T-helper 1 cell treated with Interleukin-12 subunit alpha and Interleukin-12 subunit beta and Interleukin-4 antibody, amounts not matched to agents 30 μg/mL and 1 μg/mL, for 36 hours (primary cell): ENCODE measurements around the gene ANKRD26.
A peak's percentile ranks its signal among the peaks of the same experiment; 100 is the strongest.
"Not testable (repeated sequence)": the region's sequence is repeated elsewhere in the genome, so short reads cannot be mapped to it uniquely, and the experiment has no call there.

Source experiments
- H3K27ac Mint-ChIP-seq: one replicate; pipeline ENCODE4 v1.8.0; 2021; ENCODE audit warnings: mild to moderate bottlenecking, mixed read lengths
- H3K27me3 Mint-ChIP-seq: one replicate; pipeline ENCODE4 v1.8.0; 2021; ENCODE audit warnings: low read depth, mixed read lengths
- H3K36me3 Mint-ChIP-seq: one replicate; pipeline ENCODE4 v1.8.0; 2021; ENCODE audit warnings: low read depth, mixed read lengths
- H3K4me1 Mint-ChIP-seq: one replicate; pipeline ENCODE4 v1.8.0; 2021; ENCODE audit warnings: low read depth, mixed read lengths
- H3K4me3 Mint-ChIP-seq: one replicate; pipeline ENCODE4 v1.8.0; 2021; ENCODE audit warnings: mild to moderate bottlenecking, moderate library complexity, mixed read lengths
- H3K9me3 Mint-ChIP-seq: one replicate; pipeline ENCODE4 v1.8.0; 2021; ENCODE audit warnings: mixed read lengths

ANKRD26 gene

GRCh38 chr10:27065084-27065483 is 35.2 kb downstream of the ANKRD26 start:
- Mint-ChIP-seq H3K4me1 (peaks cover 1% of the 10 kb centered on the region), H3K27ac (no peak overlapping the region), H3K4me3 (no peak overlapping the region), H3K36me3 (peaks cover 16% of the 10 kb centered on the region), H3K27me3 (no peaks in the 10 kb centered on the region), H3K9me3 (no peaks in the 10 kb centered on the region)

DNA sequence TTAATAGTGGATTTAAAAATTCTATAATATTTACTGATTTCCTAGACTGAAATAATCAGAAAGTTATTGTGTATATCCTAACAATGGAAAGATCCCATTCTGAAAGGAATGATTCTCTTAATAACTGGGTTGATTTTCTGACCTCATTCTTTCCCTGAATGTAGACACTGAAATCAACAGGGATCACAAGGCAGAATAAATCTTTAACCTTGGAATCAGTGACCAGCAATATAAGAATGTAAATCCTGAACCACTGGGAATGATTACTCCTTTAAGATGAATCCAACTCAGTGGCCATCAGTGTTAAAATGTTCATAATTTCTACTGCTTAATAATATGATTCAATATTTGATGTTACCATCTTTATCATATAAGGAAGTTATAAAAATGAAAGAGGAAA is 47.6 kb downstream of the ANKRD26 start:
- Mint-ChIP-seq H3K27ac (no peak overlapping the region), H3K36me3 (peaks cover 2% of the 10 kb centered on the region), H3K4me1 (no peaks in the 10 kb centered on the region), H3K27me3 (no peaks in the 10 kb centered on the region), H3K9me3 (no peaks in the 10 kb centered on the region), H3K4me3 (no peak overlapping the region)

DNA sequence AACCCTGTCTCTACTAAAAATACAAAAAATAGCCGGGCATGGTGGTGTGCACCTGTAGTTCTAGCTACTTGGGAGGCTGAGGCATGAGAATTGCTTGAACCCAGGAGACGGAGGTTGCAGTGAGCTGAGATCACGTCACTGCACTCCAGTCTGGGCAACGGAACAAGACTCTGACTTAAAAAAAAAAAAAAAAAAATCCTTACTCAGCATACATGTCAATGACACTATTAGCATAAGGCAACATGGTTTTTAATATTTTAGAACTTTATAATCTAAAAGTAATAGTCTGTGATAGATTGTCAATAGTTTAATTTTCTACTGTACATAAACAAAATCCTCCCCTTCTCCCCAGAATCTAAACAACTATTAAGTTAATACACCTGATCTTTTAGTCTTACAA is 55.0 kb downstream of the ANKRD26 start:
- H3K4me1 Mint-ChIP-seq, H3K27ac Mint-ChIP-seq, H3K4me3 Mint-ChIP-seq, H3K9me3 Mint-ChIP-seq, H3K27me3 Mint-ChIP-seq: not testable (repeated sequence)
- peaks cover 14% of the 10 kb centered on the region for H3K36me3 Mint-ChIP-seq

DNA sequence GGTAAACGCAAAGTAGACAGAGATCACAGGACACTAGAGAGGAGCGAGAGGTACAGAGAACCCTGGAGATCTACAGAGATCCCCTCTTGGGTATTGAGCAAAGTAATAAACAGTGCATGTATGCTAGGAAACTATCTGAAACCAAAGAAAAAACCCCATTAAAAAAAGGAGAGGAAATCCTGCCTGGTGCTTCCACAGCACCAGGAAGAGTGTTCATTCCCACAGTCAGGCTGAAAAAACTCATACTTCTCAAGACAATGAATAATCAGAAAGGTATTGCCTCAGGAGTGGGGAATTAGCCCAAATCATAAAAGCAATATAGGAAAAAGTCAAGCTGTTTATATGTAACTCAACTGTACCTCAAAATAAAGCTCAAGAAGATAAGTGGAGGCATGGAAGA is 59.1 kb downstream of the ANKRD26 start:
- Mint-ChIP-seq H3K27ac (no peak overlapping the region), H3K27me3 (no peaks in the 10 kb centered on the region), H3K4me3 (no peak overlapping the region), H3K9me3 (no peaks in the 10 kb centered on the region), H3K4me1 (no peaks in the 10 kb centered on the region), H3K36me3 (peaks cover 14% of the 10 kb centered on the region)

DNA sequence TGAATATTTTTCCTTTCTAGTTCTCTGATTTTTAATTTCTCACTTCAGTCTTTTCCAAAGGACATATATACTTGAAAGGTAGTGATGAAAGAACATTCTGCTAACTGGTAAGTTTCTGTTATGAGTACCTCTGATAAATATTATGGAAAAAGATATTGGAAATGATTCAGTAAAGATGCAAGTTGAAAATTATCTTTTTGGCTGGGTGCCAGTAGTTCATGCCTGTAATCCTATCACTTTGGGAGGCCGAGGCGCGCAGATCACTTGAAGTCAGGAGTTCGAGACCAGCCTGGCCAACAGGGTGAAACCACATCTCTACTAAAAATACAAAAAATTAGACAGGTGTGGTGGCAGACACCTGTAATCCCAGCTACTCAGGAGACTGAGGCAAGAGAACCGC is 62.1 kb downstream of the ANKRD26 start:
- peaks cover 17% of the 10 kb centered on the region for H3K36me3 Mint-ChIP-seq
- H3K4me3 Mint-ChIP-seq, result no peak overlapping the region
- H3K27ac Mint-ChIP-seq, result no peak overlapping the region
- no peaks in the 10 kb centered on the region for H3K9me3 Mint-ChIP-seq
- H3K27me3 Mint-ChIP-seq, result no peaks in the 10 kb centered on the region
- peaks cover 11% of the 10 kb centered on the region for H3K4me1 Mint-ChIP-seq

DNA sequence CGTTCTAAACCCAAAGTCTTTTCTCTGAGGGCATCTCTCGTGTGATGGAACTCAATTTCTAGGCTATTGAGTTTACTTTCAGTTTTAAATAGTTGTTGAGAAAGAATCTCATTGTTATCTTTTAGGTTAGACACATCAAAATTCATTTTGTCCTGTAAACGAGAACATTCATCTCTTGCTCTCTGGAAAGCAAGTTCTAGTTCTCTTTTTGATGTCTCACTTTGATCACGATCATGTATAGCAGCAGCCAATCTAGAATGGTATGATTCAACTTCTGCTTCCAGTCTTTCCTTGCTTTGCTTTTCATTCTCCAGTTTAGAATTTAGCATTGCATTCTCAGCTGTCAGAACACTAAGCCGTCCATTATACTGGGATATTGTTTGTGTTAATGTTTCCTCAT is 65.1 kb downstream of the ANKRD26 start:
- no peaks in the 10 kb centered on the region for H3K9me3 Mint-ChIP-seq
- no peaks in the 10 kb centered on the region for H3K27me3 Mint-ChIP-seq
- peak overlapping the region; percentile 71 for H3K4me3 Mint-ChIP-seq
- peaks cover 14% of the 10 kb centered on the region for H3K36me3 Mint-ChIP-seq
- H3K27ac Mint-ChIP-seq, result peak overlapping the region; percentile 56
- H3K4me1 Mint-ChIP-seq, result peaks cover 15% of the 10 kb centered on the region

GRCh38 chr10:27030060-27030459 is 70.2 kb downstream of the ANKRD26 start:
- Mint-ChIP-seq H3K4me1 (peaks cover 14% of the 10 kb centered on the region), H3K36me3 (peaks cover 7% of the 10 kb centered on the region), H3K27me3 (no peaks in the 10 kb centered on the region), H3K9me3 (no peaks in the 10 kb centered on the region), H3K27ac (no peak overlapping the region), H3K4me3 (no peak overlapping the region)

- no peaks in the 10 kb centered on the region for H3K9me3 Mint-ChIP-seq
- no peaks in the 10 kb centered on the region for H3K27me3 Mint-ChIP-seq
- peak overlapping the region; percentile 18 for H3K27ac Mint-ChIP-seq
- H3K4me3 Mint-ChIP-seq, result no peak overlapping the region
- peaks cover 7% of the 10 kb centered on the region for H3K4me1 Mint-ChIP-seq
- H3K36me3 Mint-ChIP-seq, result peaks cover 16% of the 10 kb centered on the region
Observed at GRCh38 chr10:27022048-27022447, 78.2 kb downstream of the ANKRD26 start.

DNA sequence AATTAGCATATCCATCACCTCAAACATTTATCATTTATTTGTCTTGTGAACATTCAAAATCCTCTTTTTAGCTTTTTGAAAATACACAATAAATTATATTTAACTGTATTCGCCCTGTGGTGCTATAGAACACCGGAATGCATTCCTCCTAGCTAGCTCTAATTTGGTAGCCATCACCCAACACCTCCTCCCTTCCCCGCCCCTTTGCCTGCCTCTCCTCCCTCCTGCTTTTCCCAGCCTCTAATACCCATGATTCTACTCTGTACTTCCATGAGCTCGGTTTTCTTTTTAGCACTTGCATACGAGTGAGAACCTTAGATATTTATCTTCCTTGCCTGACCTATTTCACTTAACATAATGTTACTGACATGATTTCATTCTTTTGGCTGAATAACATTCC is 80.1 kb downstream of the ANKRD26 start:
- Mint-ChIP-seq H3K9me3 (no peaks in the 10 kb centered on the region), H3K4me1 (peaks cover 7% of the 10 kb centered on the region), H3K4me3 (no peak overlapping the region), H3K27me3 (no peaks in the 10 kb centered on the region), H3K36me3 (peaks cover 16% of the 10 kb centered on the region), H3K27ac (no peak overlapping the region)

- no peak overlapping the region for H3K4me3 Mint-ChIP-seq
- H3K4me1 Mint-ChIP-seq, result peaks cover 7% of the 10 kb centered on the region
- H3K27me3 Mint-ChIP-seq, result no peaks in the 10 kb centered on the region
- peaks cover 15% of the 10 kb centered on the region for H3K36me3 Mint-ChIP-seq
- no peak overlapping the region for H3K27ac Mint-ChIP-seq
- H3K9me3 Mint-ChIP-seq, result no peaks in the 10 kb centered on the region
Observed at GRCh38 chr10:27019827-27020226, 80.5 kb downstream of the ANKRD26 start.

DNA sequence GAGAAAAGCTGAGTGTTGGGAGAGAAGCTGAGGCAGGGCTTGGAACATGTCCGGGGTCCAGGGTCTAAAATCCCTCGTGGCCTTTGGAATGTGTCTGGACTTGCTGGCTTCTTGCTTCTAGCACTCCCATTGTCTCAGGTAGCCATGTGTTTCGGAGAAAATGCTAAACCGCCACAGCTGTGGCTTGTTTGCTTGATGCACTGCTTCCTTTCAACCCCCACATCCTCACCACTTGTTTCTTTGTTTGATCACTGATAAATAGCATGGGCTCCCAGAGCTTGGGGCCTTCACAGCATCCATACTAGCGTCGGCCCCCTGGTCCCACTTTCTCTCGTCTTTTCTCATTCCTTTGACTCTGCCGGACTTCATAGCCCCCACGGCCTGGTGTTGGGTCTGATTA is 102.7 kb downstream of the ANKRD26 start:
- Mint-ChIP-seq H3K4me1 (peaks cover 11% of the 10 kb centered on the region), H3K27me3 (no peaks in the 10 kb centered on the region), H3K27ac (peak overlapping the region; percentile 32), H3K36me3 (peaks cover 13% of the 10 kb centered on the region), H3K9me3 (peaks cover 8% of the 10 kb centered on the region), H3K4me3 (no peak overlapping the region)

GRCh38 chr10:26994743-26995142 is 105.6 kb downstream of the ANKRD26 start:
- Mint-ChIP-seq H3K27ac (no peak overlapping the region), H3K9me3 (peaks cover 8% of the 10 kb centered on the region), H3K4me3 (no peak overlapping the region), H3K27me3 (no peaks in the 10 kb centered on the region), H3K4me1 (peaks cover 11% of the 10 kb centered on the region), H3K36me3 (peaks cover 6% of the 10 kb centered on the region)

GRCh38 chr10:26987851-26988250 is 112.4 kb downstream of the ANKRD26 start:
- no peaks in the 10 kb centered on the region for H3K27me3 Mint-ChIP-seq
- peaks cover 2% of the 10 kb centered on the region for H3K36me3 Mint-ChIP-seq
- H3K4me3 Mint-ChIP-seq, result no peak overlapping the region
- no peaks in the 10 kb centered on the region for H3K9me3 Mint-ChIP-seq
- H3K4me1 Mint-ChIP-seq, result no peaks in the 10 kb centered on the region
- no peak overlapping the region for H3K27ac Mint-ChIP-seq

GRCh38 chr10:26983156-26983555 is 117.1 kb downstream of the ANKRD26 start:
- H3K27me3 Mint-ChIP-seq, result no peaks in the 10 kb centered on the region
- no peak overlapping the region for H3K4me3 Mint-ChIP-seq
- peaks cover 3% of the 10 kb centered on the region for H3K36me3 Mint-ChIP-seq
- H3K4me1 Mint-ChIP-seq, result no peaks in the 10 kb centered on the region
- no peaks in the 10 kb centered on the region for H3K9me3 Mint-ChIP-seq
- no peak overlapping the region for H3K27ac Mint-ChIP-seq

DNA sequence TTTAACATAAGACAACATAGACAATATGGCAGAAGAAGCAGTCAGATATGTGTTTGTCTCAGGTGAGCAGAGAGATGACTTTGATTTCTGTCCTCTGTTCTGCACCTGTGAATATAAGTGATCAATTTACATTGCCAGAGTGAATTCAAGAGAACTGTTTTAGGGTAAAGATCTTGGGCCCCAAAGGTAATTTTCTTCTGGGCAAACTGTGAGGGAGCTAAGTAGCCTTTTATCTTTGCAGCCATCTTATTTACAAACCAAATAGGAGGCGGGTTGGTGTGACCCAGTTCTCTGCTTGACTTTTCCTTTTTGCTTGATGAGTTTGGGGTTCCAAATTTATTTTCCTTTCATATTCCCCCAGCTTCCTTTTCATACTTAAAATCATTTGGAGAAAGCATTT is 118.2 kb downstream of the ANKRD26 start:
- Mint-ChIP-seq H3K27ac (no peak overlapping the region), H3K36me3 (peaks cover 3% of the 10 kb centered on the region), H3K9me3 (no peaks in the 10 kb centered on the region), H3K4me3 (no peak overlapping the region), H3K4me1 (no peaks in the 10 kb centered on the region), H3K27me3 (no peaks in the 10 kb centered on the region)

- Mint-ChIP-seq H3K4me3 (no peak overlapping the region), H3K4me1 (no peaks in the 10 kb centered on the region), H3K36me3 (peaks cover 3% of the 10 kb centered on the region), H3K9me3 (no peaks in the 10 kb centered on the region), H3K27me3 (no peaks in the 10 kb centered on the region), H3K27ac (no peak overlapping the region)
Observed at GRCh38 chr10:26981232-26981824, 119.0 kb downstream of the ANKRD26 start.
